Neural crest cell (in vitro differentiated cells): Measurements from ENCODE around the gene DNAJC11. TPM values are rescaled to one million over a fixed set of nuclear protein-coding genes. Genes with fewer than 3 reads are reported as not detected.
"Not testable (repeated sequence)": the region's sequence is repeated elsewhere in the genome, so short reads cannot be mapped to it uniquely, and the experiment has no call there.

Experiments
- DNase-seq: peaks from one replicate; pipeline ENCODE4 v3.0.0; 2021; ENCODE audit warnings: low read depth, mixed read lengths, low spot score
- H3K27ac Mint-ChIP-seq: one replicate; pipeline ENCODE4 v1.8.0; 2021; ENCODE audit warnings: mild to moderate bottlenecking, mixed read lengths; ENCODE audit not compliant: unreplicated experiment
- H3K27me3 Mint-ChIP-seq: 2 replicates; pipeline ENCODE4 v1.8.0; 2021; ENCODE audit warnings: low read depth, mild to moderate bottlenecking, mixed read lengths
- H3K36me3 Mint-ChIP-seq: 2 replicates; pipeline ENCODE4 v1.8.0; 2021; ENCODE audit warnings: low read depth, mild to moderate bottlenecking, mixed read lengths
- H3K4me1 Mint-ChIP-seq: 2 replicates; pipeline ENCODE4 v1.8.0; 2021; ENCODE audit warnings: mixed read lengths
- H3K4me3 Mint-ChIP-seq: one replicate; pipeline ENCODE4 v1.8.0; 2021; ENCODE audit warnings: mild to moderate bottlenecking, mixed read lengths
- H3K9me3 Mint-ChIP-seq: 2 replicates; pipeline ENCODE4 v1.8.0; 2021; ENCODE audit warnings: mixed read lengths
- CTCF ChIP-seq: fragments of 200-600 bp; sonication (generic); conservative IDR thresholded peaks from 2 replicates; pipeline ENCODE4 v1.5.0; 2021; ENCODE audit warnings: antibody characterized with exemption, mild to moderate bottlenecking
- total RNA-seq: library from RNA; stranded (reverse); gene quantifications from 2 replicates; pipeline ENCODE4 v1.2.1, GENCODE V29; 2021

The DNAJC11 gene
- total RNA-seq, 1 donor from 2014 or later = 86.6 TPM

GRCh38 chr1:6704746-6705145, 3.1 kb upstream of the DNAJC11 start:
- TF ChIP-seq CTCF = no peak
- Mint-ChIP-seq H3K9me3 (no peaks in the 10 kb centered on the region), H3K4me3 (peak overlapping the region; percentile 65), H3K27ac (no peak overlapping the region), H3K4me1 (peaks cover 16% of the 10 kb centered on the region), H3K27me3 (peaks cover 36% of the 10 kb centered on the region), H3K36me3 (no peaks in the 10 kb centered on the region)
- no peak for DNase-seq

- H3K27me3 Mint-ChIP-seq = peaks cover 20% of the 10 kb centered on the region
- H3K27ac Mint-ChIP-seq = no peak overlapping the region
- no peaks in the 10 kb centered on the region for H3K36me3 Mint-ChIP-seq
- H3K4me3 Mint-ChIP-seq = peak overlapping the region; percentile 84
- peaks cover 21% of the 10 kb centered on the region for H3K4me1 Mint-ChIP-seq
- no peak for TF ChIP-seq CTCF
- no peaks in the 10 kb centered on the region for H3K9me3 Mint-ChIP-seq
- DNase-seq = no peak
These were observed 1.4 kb upstream of the DNAJC11 start for GRCh38 chr1:6703016-6703415.

GRCh38 chr1:6700853-6701436, 671 bp downstream of the DNAJC11 start:
- Mint-ChIP-seq H3K9me3 (no peaks in the 10 kb centered on the region), H3K27me3 (peaks cover 3% of the 10 kb centered on the region), H3K27ac (peak overlapping the region; percentile 96), H3K4me3 (peak overlapping the region; percentile 91), H3K36me3 (no peaks in the 10 kb centered on the region), H3K4me1 (peaks cover 22% of the 10 kb centered on the region)
- no peak for TF ChIP-seq CTCF
- peak; percentile 3 for DNase-seq

GRCh38 chr1:6699915-6700314, 1.7 kb downstream of the DNAJC11 start:
- H3K27me3 Mint-ChIP-seq, H3K27ac Mint-ChIP-seq, H3K9me3 Mint-ChIP-seq, DNase-seq, H3K36me3 Mint-ChIP-seq: not testable (repeated sequence)
- Mint-ChIP-seq H3K4me3 (peak overlapping the region; percentile 91), H3K4me1 (peaks cover 22% of the 10 kb centered on the region)

- peaks cover 22% of the 10 kb centered on the region for H3K4me1 Mint-ChIP-seq
- H3K9me3 Mint-ChIP-seq = no peaks in the 10 kb centered on the region
- TF ChIP-seq CTCF = no peak
- no peaks in the 10 kb centered on the region for H3K27me3 Mint-ChIP-seq
- H3K36me3 Mint-ChIP-seq = no peaks in the 10 kb centered on the region
- H3K27ac Mint-ChIP-seq = no peak overlapping the region
- DNase-seq = no peak
- no peak overlapping the region for H3K4me3 Mint-ChIP-seq
These were observed 5.7 kb downstream of the DNAJC11 start for GRCh38 chr1:6695868-6696267.

GRCh38 chr1:6694121-6694713, 7.4 kb downstream of the DNAJC11 start:
- Mint-ChIP-seq H3K27me3 (no peaks in the 10 kb centered on the region), H3K27ac (no peak overlapping the region), H3K9me3 (no peaks in the 10 kb centered on the region), H3K36me3 (no peaks in the 10 kb centered on the region), H3K4me3 (no peak overlapping the region), H3K4me1 (peaks cover 11% of the 10 kb centered on the region)
- DNase-seq = no peak
- no peak for TF ChIP-seq CTCF
